Measurements from ENCODE around the gene HELZ2. TPM values are rescaled to one million over a fixed set of nuclear protein-coding genes. Genes with fewer than 3 reads are reported as not detected.

HELZ2 gene
- polyA plus RNA-seq, 4 donors: 10.8 to 17.0 (median 13.8) TPM

- DNase-seq (ENCODE audit: low read depth in 4 of 4, low spot score in 2 of 4): peak in 2 of 4 donors; percentile 33 to 48
Measured at GRCh38 chr20:63553251-63553932, 20.6 kb downstream of the HELZ2 start.

GRCh38 chr20:63552481-63553249 lies 21.4 kb downstream of the HELZ2 start:
- DNase-seq (ENCODE audit: low read depth in 4 of 4, low spot score in 2 of 4): no peak

- no peak for DNase-seq (ENCODE audit: low read depth in 4 of 4, low spot score in 2 of 4)
Measured at GRCh38 chr20:63551068-63551467, 23.0 kb downstream of the HELZ2 start.

- no peak for DNase-seq (ENCODE audit: low read depth in 4 of 4, low spot score in 2 of 4)
Measured at GRCh38 chr20:63549679-63550282, 24.3 kb downstream of the HELZ2 start.

- DNase-seq (ENCODE audit: low read depth in 4 of 4, low spot score in 2 of 4): no peak
Measured at GRCh38 chr20:63549019-63549418, 25.0 kb downstream of the HELZ2 start.

- DNase-seq (ENCODE audit: low read depth in 4 of 4, low spot score in 2 of 4): no peak
Measured at GRCh38 chr20:63548542-63548941, 25.5 kb downstream of the HELZ2 start.

GRCh38 chr20:63547725-63548480 lies 26.1 kb downstream of the HELZ2 start, which contains the start of gene SRMS:
TSS of gene SRMS (minus strand) at chr20:63547749. CDS start at chr20:63547463, 286 bp downstream.
- DNase-seq (ENCODE audit: low read depth in 4 of 4, low spot score in 2 of 4): no peak

- DNase-seq (ENCODE audit: low read depth in 4 of 4, low spot score in 2 of 4): no peak
Measured at GRCh38 chr20:63546956-63547724, 26.9 kb downstream of the HELZ2 start.

- DNase-seq (ENCODE audit: low read depth in 4 of 4, low spot score in 2 of 4): no peak
Measured at GRCh38 chr20:63546256-63546955, 27.6 kb downstream of the HELZ2 start.

GRCh38 chr20:63545814-63546213 lies 28.2 kb downstream of the HELZ2 start:
- no peak for DNase-seq (ENCODE audit: low read depth in 4 of 4, low spot score in 2 of 4)

GRCh38 chr20:63544958-63545516 lies 29.0 kb downstream of the HELZ2 start:
- no peak for DNase-seq (ENCODE audit: low read depth in 4 of 4, low spot score in 2 of 4)

GRCh38 chr20:63544241-63544957 lies 29.6 kb downstream of the HELZ2 start:
- no peak for DNase-seq (ENCODE audit: low read depth in 4 of 4, low spot score in 2 of 4)

- no peak for DNase-seq (ENCODE audit: low read depth in 4 of 4, low spot score in 2 of 4)
Measured at GRCh38 chr20:63543733-63544132, 30.3 kb downstream of the HELZ2 start.

- DNase-seq (ENCODE audit: low read depth in 4 of 4, low spot score in 2 of 4): no peak
Measured at GRCh38 chr20:63543131-63543530, 30.9 kb downstream of the HELZ2 start.

- DNase-seq (ENCODE audit: low read depth in 4 of 4, low spot score in 2 of 4): no peak
Measured at GRCh38 chr20:63542696-63543095, 31.3 kb downstream of the HELZ2 start.

- DNase-seq (ENCODE audit: low read depth in 4 of 4, low spot score in 2 of 4): no peak
Measured at GRCh38 chr20:63542031-63542559, 31.9 kb downstream of the HELZ2 start.

- DNase-seq (ENCODE audit: low read depth in 4 of 4, low spot score in 2 of 4): no peak
Measured at GRCh38 chr20:63541371-63541770, 32.7 kb downstream of the HELZ2 start.
